RWPE2 (cell line): ENCODE results near the gene CEP112.

Source experiments
- ATAC-seq: fragments of 200-7000 bp; cut with Tn5 transposase; 3 replicates; pipeline ENCODE4 v1.9.1; 2021; ENCODE audit warnings: low read depth
- DNase-seq: peaks from one replicate; pipeline ENCODE4 v3.0.0-alpha.2; 2020; ENCODE audit warnings: low spot score
- H3K27ac ChIP-seq: fragments of 450-650 bp; 2 replicates; pipeline ENCODE4 v1.5.1; 2017; ENCODE audit warnings: mild to moderate bottlenecking; ENCODE audit not compliant: poor library complexity, severe bottlenecking
- H3K27me3 ChIP-seq: fragments of 250-450 bp; sonication (Bioruptor Pico); 2 replicates; pipeline ENCODE4 v1.5.1; 2021; ENCODE audit warnings: mild to moderate bottlenecking, moderate library complexity; ENCODE audit not compliant: insufficient read depth, poor library complexity, severe bottlenecking
- H3K36me3 ChIP-seq: fragments of 250-450 bp; sonication (Bioruptor Pico); 2 replicates; pipeline ENCODE4 v1.5.1; 2020; ENCODE audit warnings: low read depth, mild to moderate bottlenecking, moderate library complexity
- H3K4me1 ChIP-seq: fragments of 250-450 bp; sonication (Bioruptor Pico); 2 replicates; pipeline ENCODE4 v1.5.1; 2021; ENCODE audit warnings: mild to moderate bottlenecking, moderate library complexity; ENCODE audit not compliant: insufficient read depth, poor library complexity, severe bottlenecking
- H3K4me3 ChIP-seq: fragments of 250-450 bp; sonication (Bioruptor Pico); 2 replicates; pipeline ENCODE4 v1.5.1; 2021; ENCODE audit warnings: mild to moderate bottlenecking, moderate library complexity; ENCODE audit not compliant: severe bottlenecking
- H3K9me3 ChIP-seq: fragments of 250-450 bp; sonication (Bioruptor Pico); 2 replicates; pipeline ENCODE4 v1.5.1; 2021; ENCODE audit warnings: mild to moderate bottlenecking, moderate library complexity; ENCODE audit not compliant: severe bottlenecking
- TF ChIP-seq, protein P1 (sequence below): fragments of 450-650 bp; IDR thresholded peaks from one replicate; pipeline ENCODE4 v1.5.1; 2017; ENCODE audit warnings: mild to moderate bottlenecking, moderate library complexity; ENCODE audit not compliant: poor library complexity, severe bottlenecking

Gene CEP112

DNA sequence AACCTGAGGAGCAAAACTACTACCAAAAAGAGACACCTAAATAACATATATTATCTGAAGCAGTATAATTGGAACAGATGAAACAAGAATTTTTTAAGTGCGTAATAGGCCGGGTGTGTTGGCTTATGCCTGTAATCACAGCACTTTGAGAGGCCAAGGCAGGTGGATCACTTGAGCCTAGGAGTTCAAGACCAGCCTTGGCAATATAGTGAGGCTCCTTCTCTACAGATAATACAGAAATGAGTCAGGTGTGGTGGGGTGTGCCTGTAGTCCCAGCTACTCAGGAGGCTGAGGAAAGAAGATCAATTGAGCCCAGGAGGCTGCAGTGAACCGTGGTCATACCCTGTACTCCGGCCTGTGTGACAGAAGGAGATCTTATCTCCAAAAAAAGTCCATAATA is 336.3 kb downstream of the CEP112 start:
- peaks cover 27% of the 10 kb centered on the region for H3K4me1 ChIP-seq
- TF ChIP-seq, protein P1, sequence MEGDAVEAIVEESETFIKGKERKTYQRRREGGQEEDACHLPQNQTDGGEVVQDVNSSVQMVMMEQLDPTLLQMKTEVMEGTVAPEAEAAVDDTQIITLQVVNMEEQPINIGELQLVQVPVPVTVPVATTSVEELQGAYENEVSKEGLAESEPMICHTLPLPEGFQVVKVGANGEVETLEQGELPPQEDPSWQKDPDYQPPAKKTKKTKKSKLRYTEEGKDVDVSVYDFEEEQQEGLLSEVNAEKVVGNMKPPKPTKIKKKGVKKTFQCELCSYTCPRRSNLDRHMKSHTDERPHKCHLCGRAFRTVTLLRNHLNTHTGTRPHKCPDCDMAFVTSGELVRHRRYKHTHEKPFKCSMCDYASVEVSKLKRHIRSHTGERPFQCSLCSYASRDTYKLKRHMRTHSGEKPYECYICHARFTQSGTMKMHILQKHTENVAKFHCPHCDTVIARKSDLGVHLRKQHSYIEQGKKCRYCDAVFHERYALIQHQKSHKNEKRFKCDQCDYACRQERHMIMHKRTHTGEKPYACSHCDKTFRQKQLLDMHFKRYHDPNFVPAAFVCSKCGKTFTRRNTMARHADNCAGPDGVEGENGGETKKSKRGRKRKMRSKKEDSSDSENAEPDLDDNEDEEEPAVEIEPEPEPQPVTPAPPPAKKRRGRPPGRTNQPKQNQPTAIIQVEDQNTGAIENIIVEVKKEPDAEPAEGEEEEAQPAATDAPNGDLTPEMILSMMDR: no peak
- no peak overlapping the region for H3K4me3 ChIP-seq
- ATAC-seq (peak; percentile 18), DNase-seq (no peak)
- H3K27me3 ChIP-seq: no peaks in the 10 kb centered on the region
- H3K36me3 ChIP-seq: no peaks in the 10 kb centered on the region
- no peaks in the 10 kb centered on the region for H3K9me3 ChIP-seq
- peak overlapping the region; percentile 42 for H3K27ac ChIP-seq

DNA sequence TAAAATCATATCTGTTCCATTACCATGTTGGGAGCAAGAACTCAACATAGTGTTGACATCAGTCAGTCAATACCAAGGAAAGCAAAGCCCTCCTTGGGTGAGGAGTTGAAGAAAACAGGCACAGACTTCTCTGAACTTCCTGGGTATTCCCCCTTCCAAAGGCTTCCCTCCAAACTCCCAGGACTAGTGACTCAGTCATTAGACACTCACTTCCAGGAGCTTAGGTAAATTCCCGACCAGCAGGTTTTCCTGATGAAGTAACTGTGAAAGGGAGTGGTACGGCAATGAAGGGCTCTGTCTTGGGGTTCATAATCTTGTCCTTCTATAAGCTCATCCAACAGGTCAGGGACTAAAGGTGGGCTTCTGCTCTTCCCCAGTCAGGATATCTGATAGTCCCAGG is 336.7 kb downstream of the CEP112 start:
- TF ChIP-seq, protein P1: no peak
- Histone ChIP-seq H3K4me3 (no peak overlapping the region), H3K27ac (peak overlapping the region; percentile 42), H3K27me3 (no peaks in the 10 kb centered on the region), H3K36me3 (no peaks in the 10 kb centered on the region), H3K9me3 (no peaks in the 10 kb centered on the region), H3K4me1 (peaks cover 31% of the 10 kb centered on the region)
- DNase-seq (no peak), ATAC-seq (peak; percentile 95)

DNA sequence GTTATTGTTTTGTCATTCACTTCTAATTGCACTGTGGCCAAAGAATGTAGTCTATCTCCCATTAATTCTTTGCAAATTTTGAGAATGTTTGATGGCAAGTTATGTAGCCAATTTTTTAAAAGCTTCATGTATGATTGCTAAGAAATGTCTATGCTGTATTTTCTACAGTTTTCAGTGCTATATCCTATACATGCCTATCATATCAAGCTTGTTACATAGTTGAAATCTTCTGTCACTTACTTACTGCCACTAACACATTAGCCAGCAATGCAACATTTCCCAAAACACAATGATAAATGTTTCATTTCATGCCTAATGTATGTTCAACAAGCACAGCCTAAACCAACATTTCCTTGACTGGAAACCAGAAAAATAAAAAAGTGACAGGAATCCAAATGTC is 338.1 kb downstream of the CEP112 start:
- ATAC-seq: no peak
- H3K4me3 ChIP-seq: no peak overlapping the region

DNA sequence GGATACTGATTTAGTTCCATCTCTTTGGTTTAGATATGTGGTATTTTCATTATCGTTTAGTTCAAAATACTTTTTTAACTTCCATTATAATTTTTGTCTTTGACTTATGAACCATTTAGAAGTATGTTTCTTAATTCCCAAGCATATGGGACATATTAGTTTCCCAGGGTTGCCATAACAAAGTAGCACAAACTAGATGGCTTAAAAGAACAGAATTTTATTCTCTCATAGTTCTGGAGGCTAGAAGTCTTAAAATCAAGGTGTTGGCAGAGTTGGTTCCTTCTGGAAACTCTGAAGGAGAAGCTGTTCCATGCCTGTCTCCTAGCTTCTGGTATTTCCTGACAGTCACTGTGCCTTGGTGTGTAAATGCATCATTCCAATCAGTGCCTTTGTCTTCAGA is 339.0 kb downstream of the CEP112 start:
- Histone ChIP-seq H3K27ac (no peak overlapping the region), H3K27me3 (no peaks in the 10 kb centered on the region), H3K36me3 (no peaks in the 10 kb centered on the region), H3K9me3 (no peaks in the 10 kb centered on the region), H3K4me1 (peaks cover 32% of the 10 kb centered on the region), H3K4me3 (no peak overlapping the region)
- TF ChIP-seq, protein P1: no peak
- DNase-seq (no peak), ATAC-seq (no peak)

More for the DNA sequence above, 338.1 kb downstream of the CEP112 start:
- TF ChIP-seq, protein P1: no peak
- Histone ChIP-seq H3K27me3 (no peaks in the 10 kb centered on the region), H3K27ac (no peak overlapping the region), H3K9me3 (no peaks in the 10 kb centered on the region), H3K36me3 (no peaks in the 10 kb centered on the region), H3K4me1 (peaks cover 32% of the 10 kb centered on the region)
- no peak for DNase-seq

DNA sequence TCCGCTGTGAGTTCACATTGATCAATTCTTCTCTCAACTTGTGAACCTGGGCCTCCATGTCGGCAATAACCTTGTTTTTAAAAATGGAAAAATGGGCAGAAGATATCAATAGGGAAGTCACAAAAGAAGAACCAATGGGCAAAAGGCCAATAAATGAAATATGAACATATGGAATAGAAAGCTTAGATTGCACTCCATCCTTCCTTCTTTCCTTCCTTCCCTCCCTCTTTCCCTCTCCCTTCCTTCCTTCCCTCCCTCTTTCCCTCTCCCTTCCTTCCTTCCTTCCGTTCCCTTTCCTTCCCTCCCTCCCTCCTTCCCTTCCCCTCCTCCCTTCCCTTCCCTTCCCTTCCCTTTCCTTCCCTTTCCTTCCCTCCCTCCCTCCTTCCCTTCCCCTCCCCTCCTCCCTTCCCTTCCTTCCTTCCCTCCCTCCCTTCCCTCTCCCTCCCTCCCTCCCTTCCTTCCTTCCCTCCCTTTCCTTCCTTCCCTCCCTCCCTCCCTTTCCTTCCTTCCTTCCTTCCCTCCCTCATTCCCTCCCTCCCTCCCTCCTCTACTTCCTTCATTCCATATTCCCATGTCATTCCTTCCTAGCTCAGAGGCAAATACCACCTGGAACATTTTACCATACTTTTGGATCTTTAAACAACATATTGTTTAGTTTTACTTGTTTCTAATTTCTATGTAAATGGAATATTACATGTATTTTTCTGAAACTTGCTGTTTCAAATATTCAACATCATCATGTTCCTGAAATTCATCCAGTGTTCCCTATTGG is 339.8 kb downstream of the CEP112 start:
- Histone ChIP-seq H3K27me3 (no peaks in the 10 kb centered on the region), H3K36me3 (no peaks in the 10 kb centered on the region), H3K27ac (no peak overlapping the region), H3K9me3 (no peaks in the 10 kb centered on the region), H3K4me3 (no peak overlapping the region), H3K4me1 (peaks cover 32% of the 10 kb centered on the region)
- DNase-seq (no peak), ATAC-seq (no peak)
- TF ChIP-seq, protein P1: no peak
